GM19468 (cell line): Measurements from ENCODE around the gene MASP1.
"Not testable (repeated sequence)": the region's sequence is repeated elsewhere in the genome, so short reads cannot be mapped to it uniquely, and the experiment has no call there.

Experiments
- ATAC-seq: cut with Tn5 transposase; IDR thresholded peaks from one replicate; pipeline ENCODE4 v1.9.1; 2021; ENCODE audit warnings: mild to moderate bottlenecking, moderate library complexity, moderate number of reproducible peaks; ENCODE audit not compliant: unreplicated experiment; ENCODE audit errors: extremely low read depth

Gene MASP1

DNA sequence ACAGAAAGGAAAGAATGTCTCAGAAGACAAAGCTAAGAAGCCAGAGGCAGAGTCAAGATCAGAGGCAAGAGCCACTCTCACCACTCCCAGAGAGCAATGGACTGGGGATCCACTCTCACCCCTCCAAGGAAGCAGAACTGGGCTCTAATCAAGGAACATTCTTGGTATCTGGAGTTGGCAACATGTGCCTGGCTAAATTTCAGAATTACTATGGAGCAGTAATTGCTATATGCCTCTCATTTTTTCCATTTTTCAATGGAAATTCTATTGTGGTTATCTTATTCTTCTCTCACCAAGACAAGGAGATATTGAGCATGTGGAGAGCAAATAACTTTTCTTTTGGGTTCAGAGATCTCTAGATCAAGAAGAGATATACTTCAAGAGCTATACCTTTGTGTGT is 22.1 kb downstream of the MASP1 start:
- no peak for ATAC-seq

DNA sequence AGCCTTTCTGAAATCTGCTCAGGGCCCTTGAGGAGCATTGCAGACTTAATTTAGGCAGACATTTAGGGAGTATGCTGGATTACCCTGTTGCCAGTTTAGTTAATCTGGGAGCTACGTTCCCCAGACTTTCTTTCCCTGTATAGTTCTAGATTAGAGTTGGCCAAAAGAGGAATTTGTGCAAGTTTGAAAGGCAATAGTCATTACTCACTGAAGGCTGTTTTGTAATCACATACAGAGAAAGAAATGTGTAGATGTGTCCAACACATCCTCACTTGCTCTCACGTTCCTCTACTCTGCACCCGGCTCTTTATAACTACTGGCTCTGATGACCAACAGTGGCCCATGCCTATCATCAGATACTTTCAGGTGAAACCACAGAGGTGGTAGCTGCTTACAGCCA is 24.2 kb downstream of the MASP1 start:
- ATAC-seq, result no peak

DNA sequence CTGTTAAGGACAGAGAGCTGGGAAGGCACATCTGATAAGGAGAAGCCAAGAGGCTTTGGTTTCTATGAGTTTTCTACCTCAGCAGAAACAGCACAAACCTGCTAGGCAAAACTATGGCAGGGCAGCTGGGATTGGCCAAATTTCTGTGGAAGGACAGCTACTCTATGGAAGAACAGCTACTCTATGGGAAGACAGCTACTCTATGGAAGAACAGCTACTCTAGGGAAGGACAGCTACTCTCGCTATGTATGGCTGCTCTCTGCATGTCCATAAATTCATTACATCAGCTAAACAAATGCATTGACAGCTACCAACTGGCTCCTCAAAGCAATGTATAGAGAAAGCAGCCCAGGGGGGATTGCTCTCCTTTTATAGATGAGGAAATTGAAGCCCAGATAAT is 24.8 kb downstream of the MASP1 start:
- no peak for ATAC-seq

DNA sequence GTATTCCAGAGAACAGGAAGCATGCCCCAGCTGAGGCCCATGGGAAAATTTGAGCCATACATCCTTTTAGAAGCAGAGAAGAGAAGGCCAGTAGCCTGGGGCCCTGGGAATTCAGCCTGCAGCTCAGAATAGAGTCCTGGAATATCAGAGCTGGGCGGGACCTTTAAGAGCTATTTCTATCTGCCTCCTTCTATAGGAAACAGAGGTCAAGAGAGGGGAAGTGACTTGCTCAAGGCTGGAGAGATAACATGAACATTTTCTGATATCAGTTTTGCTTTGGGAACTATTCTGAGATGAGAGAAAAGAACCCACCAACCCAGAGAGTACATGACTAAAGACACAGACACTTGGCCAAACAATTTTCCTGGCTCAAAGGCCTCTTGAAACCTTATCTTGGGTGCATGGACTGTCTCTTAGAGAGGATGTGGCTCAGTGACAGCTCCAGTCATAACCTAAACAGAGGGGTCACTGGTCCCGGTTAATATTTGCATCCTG is 26.0 kb downstream of the MASP1 start:
- ATAC-seq, result no peak

DNA sequence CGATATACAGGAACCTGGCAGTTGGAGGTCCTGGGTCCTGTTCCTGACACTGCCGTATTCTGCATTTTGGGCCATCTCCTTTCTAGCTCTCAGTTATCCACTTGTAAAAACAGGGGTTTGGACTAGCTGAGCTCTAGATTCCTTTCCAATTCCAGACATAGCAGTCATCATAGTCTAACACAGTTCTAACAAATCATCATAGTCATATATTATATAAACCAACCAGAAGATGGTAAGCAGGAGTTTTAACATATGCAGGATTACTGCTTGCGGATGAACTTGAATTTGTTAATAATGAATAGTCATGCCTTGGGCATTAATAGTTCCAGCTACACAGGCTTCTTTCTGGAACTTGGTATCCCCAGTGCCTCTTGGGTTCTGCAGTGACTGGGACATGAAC is 26.6 kb downstream of the MASP1 start:
- ATAC-seq, result no peak

DNA sequence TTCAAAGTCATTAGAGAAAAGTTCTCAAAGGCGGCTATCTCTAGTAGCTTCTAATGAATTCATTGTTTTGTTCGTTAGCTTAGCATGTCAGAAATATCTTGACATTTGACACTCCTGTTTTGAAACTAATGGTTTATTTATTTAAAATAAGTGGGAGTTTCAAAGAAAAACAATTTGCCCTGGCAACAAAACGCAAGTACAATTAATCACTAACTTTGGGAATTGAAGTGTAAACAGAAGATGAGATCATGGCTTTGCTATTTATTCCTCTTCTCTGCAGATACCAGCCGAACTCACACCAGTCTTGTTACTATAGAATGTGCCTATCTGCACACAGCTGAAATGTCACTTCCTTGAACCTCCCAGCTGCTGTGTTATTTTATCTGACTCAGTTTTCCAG is 27.5 kb downstream of the MASP1 start:
- ATAC-seq, result no peak

DNA sequence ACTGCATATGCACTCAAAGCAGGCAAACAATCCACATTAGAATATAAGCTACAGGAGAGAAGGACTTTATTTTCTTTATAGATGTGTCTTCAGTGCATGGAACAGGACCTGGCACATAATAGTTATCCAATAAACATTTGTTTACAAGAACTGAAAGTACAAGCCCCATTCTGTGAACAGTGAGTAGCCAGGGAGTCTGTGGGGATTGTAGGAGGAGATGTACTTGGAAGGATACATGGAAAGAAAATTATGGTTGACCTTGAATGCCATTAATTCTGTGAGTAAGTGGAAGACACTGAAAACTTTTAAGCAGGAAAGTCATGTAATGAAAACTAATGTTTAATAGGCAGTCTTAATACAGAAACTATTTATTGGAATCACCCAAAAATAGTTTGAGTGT is 28.3 kb downstream of the MASP1 start:
- no peak for ATAC-seq

DNA sequence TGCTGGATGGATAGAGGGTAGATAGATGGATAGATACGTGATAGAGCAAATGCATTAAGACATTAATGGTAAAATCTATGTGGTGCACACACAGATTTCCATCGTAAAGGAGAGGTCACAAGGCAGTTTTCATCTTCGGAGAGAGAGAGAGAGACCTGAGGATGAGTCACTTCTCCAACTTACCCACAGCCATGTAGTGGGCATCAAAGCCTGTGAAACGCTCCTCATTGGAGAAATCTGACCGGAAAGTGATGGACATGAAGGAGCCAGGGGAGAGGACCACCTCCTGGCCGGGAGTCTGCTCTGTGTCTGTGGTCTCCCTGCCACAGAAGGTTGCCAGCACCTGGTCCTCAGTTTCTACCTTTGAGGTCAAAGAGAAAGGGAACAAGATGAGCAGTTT is 29.2 kb downstream of the MASP1 start:
- no peak for ATAC-seq

DNA sequence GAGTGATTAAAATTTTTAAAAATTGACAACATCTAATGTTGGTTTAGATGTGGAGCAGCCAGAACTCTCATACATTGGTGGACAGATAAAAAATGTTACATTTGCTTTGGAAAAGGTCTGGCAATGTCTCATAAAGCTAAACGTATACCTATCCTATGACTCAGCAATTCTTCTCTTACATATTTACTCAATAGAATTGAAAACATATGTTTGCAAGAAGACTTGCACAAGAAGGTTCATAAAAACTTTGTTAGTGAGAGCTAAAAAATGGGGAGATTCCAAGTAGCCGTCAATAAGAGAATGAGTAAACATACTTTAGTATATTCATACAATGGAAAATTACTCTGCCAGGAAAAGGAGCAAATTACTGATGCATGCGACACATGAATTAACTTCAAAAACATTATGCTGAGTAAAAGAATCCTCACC is 30.0 kb downstream of the MASP1 start:
- ATAC-seq, result no peak

DNA sequence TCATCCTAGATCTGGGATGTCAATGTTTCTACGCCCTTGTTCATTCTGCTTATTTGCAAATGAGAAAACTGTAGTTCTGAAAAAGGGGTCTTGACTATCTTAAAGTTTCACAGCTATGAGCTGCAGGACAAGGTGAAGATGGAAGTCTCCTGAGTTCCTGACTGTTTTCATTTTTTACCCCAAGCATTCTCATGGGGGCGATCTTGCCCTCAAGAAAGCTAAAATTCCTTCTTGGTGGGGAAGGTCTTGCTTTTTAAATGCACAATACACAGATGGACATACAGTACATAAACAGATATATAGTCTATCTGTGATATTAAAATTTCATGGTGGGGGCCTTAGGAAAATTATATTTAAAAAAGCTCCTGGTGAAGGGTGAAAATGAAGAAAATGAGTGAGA is 32.4 kb downstream of the MASP1 start:
- no peak for ATAC-seq

DNA sequence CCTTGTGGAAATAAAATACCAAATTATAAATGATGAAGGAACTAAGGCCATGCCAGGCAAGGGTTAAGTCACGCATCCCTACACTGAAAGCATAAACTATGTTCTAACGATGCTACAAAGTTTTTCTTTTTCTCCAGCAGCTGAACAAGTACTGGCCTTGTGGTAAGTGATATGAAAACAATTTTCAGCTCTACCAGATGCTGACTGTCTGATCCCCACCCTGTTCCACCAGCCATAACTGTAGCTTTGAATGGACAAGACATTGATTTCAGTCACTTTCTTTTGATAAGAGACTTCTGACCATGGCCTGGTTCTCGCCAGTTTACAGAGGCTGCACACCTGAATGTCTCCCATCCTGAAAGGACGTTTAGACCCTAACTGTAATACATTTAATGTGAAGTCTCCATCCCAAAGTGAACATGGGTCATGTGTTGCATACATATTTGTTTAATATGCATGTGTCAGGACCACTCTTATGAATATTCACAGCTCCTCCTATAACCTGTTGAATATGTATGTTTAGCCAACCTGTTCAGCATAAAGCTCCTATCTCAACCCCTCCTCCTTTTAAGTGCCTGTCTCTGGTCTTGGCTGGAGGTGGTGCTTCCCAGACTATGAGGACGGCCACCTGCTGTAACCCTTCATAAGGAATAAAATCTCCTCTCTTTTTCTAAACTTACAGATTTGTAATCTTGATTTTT is 33.4 kb downstream of the MASP1 start:
- ATAC-seq, result no peak

DNA sequence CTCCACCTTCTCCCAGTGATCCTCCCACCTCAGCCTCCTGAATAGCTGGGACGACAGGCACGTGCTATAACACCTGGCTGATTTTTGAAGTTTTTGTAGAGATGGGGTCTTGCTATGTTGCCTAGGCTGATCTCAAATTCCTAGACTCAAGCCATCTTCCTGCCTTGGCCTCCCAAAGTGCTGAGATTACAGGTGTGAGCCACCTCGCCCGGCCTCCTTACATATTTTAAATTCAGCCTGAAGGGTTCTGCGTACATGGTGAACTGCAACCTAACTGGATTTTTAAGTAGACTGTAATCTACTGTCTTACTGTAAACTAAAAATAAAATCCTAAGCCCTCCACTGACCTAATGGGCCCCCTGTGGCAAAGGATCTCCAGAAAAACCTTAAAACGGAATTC is 34.1 kb downstream of the MASP1 start:
- ATAC-seq, result no peak

DNA sequence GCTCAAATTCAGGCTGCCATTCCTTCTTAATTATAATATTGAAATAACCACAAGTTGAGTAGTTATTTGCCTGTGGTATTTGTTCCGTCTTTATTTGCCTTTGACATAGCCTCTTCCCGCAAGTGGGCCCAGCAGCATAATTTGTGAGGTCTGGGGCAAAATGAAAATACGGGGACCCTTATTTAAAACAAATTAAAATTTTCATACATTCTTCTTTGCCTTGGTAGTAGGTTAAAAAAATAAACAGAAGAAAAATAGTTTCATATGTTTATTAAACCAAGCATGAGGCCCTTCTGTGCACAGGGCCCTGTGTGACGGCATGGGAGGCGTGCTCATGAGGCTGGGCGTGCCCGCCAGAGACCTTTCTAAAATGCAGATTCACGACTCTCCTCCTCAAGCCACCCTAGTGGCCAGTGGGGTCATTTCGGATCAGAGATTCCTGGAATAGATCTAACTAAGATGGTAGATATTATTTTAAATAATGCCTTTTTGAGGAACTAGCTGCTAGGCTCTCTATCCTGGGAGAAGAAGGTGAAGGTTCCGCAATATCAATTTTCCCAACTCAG is 35.4 kb downstream of the MASP1 start:
- no peak for ATAC-seq

DNA sequence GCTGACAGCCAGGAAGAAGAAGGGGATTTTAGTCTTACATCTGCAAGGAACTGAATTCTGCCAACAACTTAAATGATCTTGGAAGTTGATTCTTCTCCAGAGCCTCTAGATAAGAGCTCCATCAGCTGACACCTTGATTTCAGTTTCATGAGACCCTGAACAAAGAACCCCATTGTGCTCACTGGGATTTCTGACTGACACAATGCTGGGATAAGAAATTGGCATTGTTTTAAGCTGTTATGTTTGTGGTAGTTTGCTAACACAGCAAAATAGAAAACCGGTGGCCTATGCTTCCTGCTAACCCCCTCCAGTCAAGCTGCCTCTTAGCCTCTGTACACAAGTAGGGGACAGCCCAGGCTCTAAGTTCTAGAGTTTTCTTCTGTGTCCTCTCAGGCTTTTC is 36.2 kb downstream of the MASP1 start:
- ATAC-seq, result no peak

DNA sequence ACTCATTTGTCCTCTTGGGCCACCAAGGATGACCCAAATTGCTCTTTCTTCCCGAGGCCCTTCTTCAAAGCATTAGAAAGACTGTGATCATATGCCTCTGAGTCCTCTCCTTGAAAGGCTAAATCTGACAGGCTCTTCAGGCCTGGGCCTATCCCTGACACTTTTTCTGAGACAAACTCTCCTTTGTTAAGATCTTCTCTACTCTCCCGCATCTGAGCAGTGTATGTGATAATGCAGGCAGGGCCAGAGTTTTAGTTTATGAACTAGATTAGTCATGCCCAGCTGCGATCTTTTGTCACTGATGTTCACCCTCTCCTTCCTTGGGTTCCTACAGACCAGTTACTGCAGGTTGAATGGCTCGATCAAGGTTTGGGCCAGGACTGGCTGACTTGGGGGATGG is 39.2 kb downstream of the MASP1 start:
- ATAC-seq, result no peak

DNA sequence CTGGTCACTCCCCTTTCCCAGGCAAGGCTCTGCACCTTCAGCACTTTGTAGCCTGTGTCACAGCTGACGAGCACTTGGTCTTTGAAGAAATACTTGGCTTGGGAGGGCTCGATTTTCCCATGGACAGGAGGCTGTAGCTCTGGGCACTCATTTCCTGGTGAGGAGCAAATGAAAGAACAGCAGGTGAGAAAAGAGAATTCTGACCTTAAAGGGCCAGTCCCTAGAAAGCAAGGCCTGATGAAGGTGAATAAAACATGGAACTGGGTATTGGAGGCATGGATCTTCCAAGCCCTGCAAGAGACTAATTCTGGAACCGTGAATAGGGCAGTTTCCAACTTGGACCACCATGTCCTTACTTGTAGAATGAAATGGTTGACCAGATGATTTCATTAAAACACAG is 39.9 kb downstream of the MASP1 start:
- no peak for ATAC-seq

DNA sequence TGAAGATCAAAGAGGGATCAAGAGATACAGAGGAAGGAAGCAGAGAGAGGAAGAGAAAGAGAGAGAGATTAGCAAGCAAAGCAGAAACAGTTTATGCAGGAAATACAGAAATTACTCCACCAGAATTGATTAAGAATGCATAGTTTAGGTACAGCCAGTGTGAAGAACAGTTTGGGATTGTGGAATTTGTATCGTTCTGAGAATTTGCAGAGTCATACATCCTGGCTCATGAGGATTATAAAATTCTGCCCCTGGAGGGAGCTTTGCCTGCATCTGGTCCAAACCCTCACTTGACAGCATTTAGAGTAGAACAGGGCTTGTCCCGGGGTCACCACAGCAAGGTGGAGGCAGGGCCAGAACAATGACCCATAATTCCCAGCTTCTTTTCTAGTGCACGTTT is 44.1 kb downstream of the MASP1 start:
- no peak for ATAC-seq

DNA sequence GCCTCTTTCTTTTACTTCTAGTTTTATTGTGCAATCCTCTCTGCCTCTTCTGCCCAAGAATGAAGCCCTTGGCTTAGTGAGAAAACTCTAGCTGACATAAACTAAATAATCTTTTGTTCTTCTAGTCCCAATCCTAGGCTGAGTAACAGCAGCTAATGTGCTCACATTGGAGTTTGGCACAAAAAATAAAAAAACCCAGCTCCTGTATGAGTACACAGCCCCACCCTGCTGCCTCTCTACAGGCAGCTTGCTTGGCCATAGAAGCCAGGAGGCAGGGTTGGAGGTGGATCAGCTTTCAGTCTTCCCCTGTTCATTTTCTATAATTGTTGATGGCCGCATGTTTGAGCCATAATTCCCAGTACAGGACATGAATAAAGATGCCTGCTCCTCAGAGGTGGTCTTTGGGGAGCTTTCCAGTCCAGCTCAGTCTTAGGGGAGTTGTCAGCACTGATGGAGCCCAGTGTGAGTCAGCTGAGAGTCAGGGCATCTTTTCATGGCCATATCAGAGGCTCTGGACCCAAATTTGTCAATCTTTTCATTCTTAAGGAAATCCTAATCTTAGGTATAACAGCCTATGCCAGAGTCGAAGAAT is 47.5 kb downstream of the MASP1 start:
- no peak for ATAC-seq

DNA sequence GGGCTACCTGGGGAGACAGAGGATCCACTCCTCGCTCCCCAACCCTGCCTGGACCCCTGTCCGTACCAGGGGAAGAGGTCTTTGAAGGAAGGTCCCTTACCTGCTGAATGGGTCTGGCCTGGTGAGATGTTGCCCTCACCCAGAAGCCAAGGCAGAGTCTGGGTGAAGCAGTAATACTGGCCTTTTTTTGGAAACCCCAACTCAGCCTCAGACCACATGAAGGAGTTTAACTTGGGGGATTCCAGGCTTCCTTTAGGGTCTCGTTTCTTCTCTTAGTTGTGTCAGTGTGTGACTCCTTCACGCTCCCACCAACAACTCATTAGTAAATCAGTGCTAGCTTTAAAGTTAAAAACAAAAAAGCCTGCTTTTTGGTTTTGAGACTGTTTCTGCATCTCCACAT is 48.6 kb downstream of the MASP1 start:
- ATAC-seq, result no peak

DNA sequence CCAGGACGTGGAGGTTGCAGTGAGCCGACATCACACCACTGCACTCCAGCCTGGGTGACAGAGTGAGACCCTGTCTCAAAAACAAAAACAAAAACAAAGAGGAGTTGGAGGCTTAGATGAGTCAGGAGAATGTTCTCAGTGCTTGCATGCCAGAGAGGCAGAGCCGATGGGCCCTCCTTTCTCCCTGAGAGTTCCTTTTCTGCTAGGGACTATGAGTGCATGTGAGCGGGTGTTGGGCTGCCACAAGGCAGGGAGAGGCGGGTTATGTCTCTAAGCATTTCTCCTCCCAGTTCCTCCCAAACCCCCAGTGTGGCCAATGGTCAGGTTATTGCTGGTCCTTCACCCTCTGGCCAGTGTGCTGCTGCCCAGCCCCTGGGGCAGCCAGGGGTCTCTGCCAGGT is 49.1 kb downstream of the MASP1 start:
- no peak for ATAC-seq

DNA sequence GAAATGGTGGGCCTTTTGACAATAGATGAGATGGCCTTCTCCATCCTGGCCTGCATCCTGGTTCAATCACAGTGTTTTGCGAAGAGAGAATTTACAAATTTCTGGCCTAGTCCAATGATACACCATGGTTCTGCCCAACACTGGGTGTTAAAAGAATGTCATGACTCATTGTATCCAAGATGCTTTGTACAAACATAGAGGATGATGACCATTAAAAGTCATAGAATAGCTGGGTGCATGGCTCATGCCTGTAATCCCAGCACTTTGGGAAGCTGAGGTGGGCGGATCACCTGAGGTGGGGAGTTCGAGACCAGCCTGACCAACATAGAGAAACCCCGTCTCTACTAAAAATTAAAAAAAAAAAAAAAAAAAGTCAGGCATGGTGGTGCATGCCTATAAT is 52.7 kb downstream of the MASP1 start:
- ATAC-seq, result not testable (repeated sequence)

DNA sequence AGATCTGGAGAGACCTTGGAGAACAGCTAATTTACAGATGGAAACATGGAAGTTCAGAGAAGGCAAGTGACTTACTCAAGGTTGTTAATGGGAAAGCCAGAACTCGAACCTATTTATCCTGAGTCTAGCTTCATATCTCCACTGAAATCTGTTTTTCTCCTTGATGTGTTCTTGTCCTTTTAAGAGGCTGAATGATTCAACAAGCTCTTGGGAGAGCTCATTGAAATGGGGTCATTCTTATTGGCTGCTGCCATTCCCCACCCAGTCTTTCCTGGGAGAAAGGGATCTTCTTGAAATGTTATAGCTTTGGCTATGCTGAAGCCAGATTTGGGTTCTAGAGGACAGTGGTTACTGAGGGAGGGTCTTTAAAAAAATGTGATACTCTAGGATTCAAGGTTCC is 53.3 kb downstream of the MASP1 start:
- no peak for ATAC-seq
